Fibroblast of pulmonary artery (primary cell): Measurements from ENCODE around the gene ATF5.
"Not testable (repeated sequence)": the region's sequence is repeated elsewhere in the genome, so short reads cannot be mapped to it uniquely, and the experiment has no call there.

ENCODE experiments used
- DNase-seq: peaks from one replicate; pipeline ENCODE4 v3.0.0-alpha.2; 2010; ENCODE audit warnings: low read depth
- H3K4me3 ChIP-seq: replicated peaks from 2 replicates; pipeline ENCODE4 v1.5.1; 2011; ENCODE audit warnings: low read depth, mild to moderate bottlenecking, control low read depth, low read length, moderate library complexity
- CTCF ChIP-seq: IDR thresholded peaks from 2 replicates; pipeline ENCODE4 v1.5.1; 2011; ENCODE audit warnings: mild to moderate bottlenecking, control low read depth, low read length, inconsistent platforms; ENCODE audit errors: missing control alignments

ATF5 gene

GRCh38 chr19:49954092-49954829, 25.3 kb downstream of the ATF5 start:
- no peak for TF ChIP-seq CTCF
- peak; percentile 60 for DNase-seq
- peak overlapping the region; percentile 21 for H3K4me3 ChIP-seq

GRCh38 chr19:49954933-49955332, 25.9 kb downstream of the ATF5 start:
- no peak overlapping the region for H3K4me3 ChIP-seq
- no peak for DNase-seq
- TF ChIP-seq CTCF: no peak

GRCh38 chr19:49956115-49956495, 27.1 kb downstream of the ATF5 start:
- no peak overlapping the region for H3K4me3 ChIP-seq
- no peak for DNase-seq
- no peak for TF ChIP-seq CTCF

GRCh38 chr19:49957262-49957915, 28.4 kb downstream of the ATF5 start:
- TF ChIP-seq CTCF: no peak
- DNase-seq: no peak
- H3K4me3 ChIP-seq: no peak overlapping the region

GRCh38 chr19:49958144-49958543, 29.1 kb downstream of the ATF5 start:
- not testable (repeated sequence) for H3K4me3 ChIP-seq, DNase-seq

GRCh38 chr19:49958596-49958995, 29.6 kb downstream of the ATF5 start:
- not testable (repeated sequence) for DNase-seq, H3K4me3 ChIP-seq

GRCh38 chr19:49959892-49960291, 30.9 kb downstream of the ATF5 start:
- not testable (repeated sequence) for DNase-seq, H3K4me3 ChIP-seq

GRCh38 chr19:49960980-49961379, 32.0 kb downstream of the ATF5 start, which contains the start of gene SIGLEC11:
Gene SIGLEC11 (minus strand): TSS chr19:49961172. CDS start chr19:49961081, 91 bp downstream.
- not testable (repeated sequence) for DNase-seq, H3K4me3 ChIP-seq

- TF ChIP-seq CTCF: no peak
- DNase-seq: no peak
- no peak overlapping the region for H3K4me3 ChIP-seq
Measured at GRCh38 chr19:49968279-49968922, 39.4 kb downstream of the ATF5 start.

GRCh38 chr19:49969355-49969754, 40.4 kb downstream of the ATF5 start:
- H3K4me3 ChIP-seq, DNase-seq: not testable (repeated sequence)
